Mesenchymal stem cell (in vitro differentiated cells and primary cell): Measurements from ENCODE around the gene ZNF618.
A peak's percentile ranks its signal among the peaks of the same experiment; 100 is the strongest.

Experiments
- DNase-seq: peaks from one replicate; pipeline ENCODE4 v3.0.0-alpha.2; 2013
- H2AFZ ChIP-seq: one replicate; pipeline ENCODE4 v1.6.1; 2013; ENCODE audit warnings: low read depth, mild to moderate bottlenecking, control low read depth, inconsistent platforms, low read length, moderate library complexity
- H2AK5ac ChIP-seq: 2 replicates; pipeline ENCODE4 v1.6.1; 2013; ENCODE audit warnings: low read length, moderate library complexity, mild to moderate bottlenecking, inconsistent platforms; ENCODE audit not compliant: severe bottlenecking
- H2BK120ac ChIP-seq: one replicate; pipeline ENCODE4 v1.6.1; 2013; ENCODE audit warnings: low read depth, mild to moderate bottlenecking, inconsistent platforms, low read length, moderate library complexity
- H2BK12ac ChIP-seq, 2 experiments: one replicate each; pipeline ENCODE4 v1.6.1; 2013; ENCODE audit warnings: inconsistent platforms in 2 of 2, low read length in 2 of 2, mild to moderate bottlenecking in 2 of 2, moderate library complexity in 2 of 2, control low read depth in 1 of 2
- H2BK15ac ChIP-seq: one replicate; pipeline ENCODE4 v1.6.1; 2013; ENCODE audit warnings: mild to moderate bottlenecking, low read depth, inconsistent platforms; ENCODE audit not compliant: poor library complexity, severe bottlenecking
- H2BK5ac ChIP-seq: 2 replicates; pipeline ENCODE4 v1.6.1; 2013; ENCODE audit warnings: low read depth, mild to moderate bottlenecking, low read length, control low read depth, inconsistent platforms; ENCODE audit not compliant: poor library complexity, severe bottlenecking
- H3K14ac ChIP-seq, 2 experiments: one replicate each; pipeline ENCODE4 v1.6.1; 2013; ENCODE audit warnings: inconsistent platforms in 2 of 2, low read length in 2 of 2, control low read depth in 1 of 2, mild to moderate bottlenecking in 1 of 2, moderate library complexity in 1 of 2
- H3K18ac ChIP-seq, 2 experiments: one replicate each; pipeline ENCODE4 v1.6.1; 2013; ENCODE audit warnings: inconsistent platforms in 2 of 2, low read length in 2 of 2, control low read depth in 1 of 2, low read depth in 1 of 2, mild to moderate bottlenecking in 1 of 2
- H3K23ac ChIP-seq, 2 experiments: one replicate each; pipeline ENCODE4 v1.6.1; 2013; ENCODE audit warnings: inconsistent platforms in 2 of 2, low read length in 2 of 2, mild to moderate bottlenecking in 2 of 2, moderate library complexity in 2 of 2, control low read depth in 1 of 2
- H3K27ac ChIP-seq: 2 replicates; pipeline ENCODE4 v1.5.1; 2013; ENCODE audit warnings: mild to moderate bottlenecking, moderate library complexity, low read length, control low read depth, inconsistent platforms; ENCODE audit not compliant: poor library complexity, severe bottlenecking
- H3K27me3 ChIP-seq, 2 experiments: 2 replicates each; pipeline versions ENCODE4 v1.6.1 to v1.7.0; 2013; ENCODE audit warnings: low read length in 2 of 2, mild to moderate bottlenecking in 2 of 2, moderate library complexity in 2 of 2, control low read depth in 1 of 2, inconsistent platforms in 1 of 2; ENCODE audit not compliant: control insufficient read depth in 1 of 2, insufficient read depth in 1 of 2
- H3K36me3 ChIP-seq, 2 experiments: 2 replicates each; pipeline versions ENCODE4 v1.6.1 to v1.7.0; 2013; ENCODE audit warnings: low read length in 2 of 2, control low read depth in 1 of 2, inconsistent platforms in 1 of 2, low read depth in 1 of 2, mild to moderate bottlenecking in 1 of 2; ENCODE audit not compliant: insufficient read depth in 2 of 2, control insufficient read depth in 1 of 2
- H3K4ac ChIP-seq, 2 experiments: one replicate each; pipeline ENCODE4 v1.6.1; 2013; ENCODE audit warnings: inconsistent platforms in 2 of 2, low read length in 2 of 2, mild to moderate bottlenecking in 2 of 2, moderate library complexity in 2 of 2, control low read depth in 1 of 2, low read depth in 1 of 2
- H3K4me1 ChIP-seq: 2 replicates; pipeline ENCODE4 v1.6.1; 2013; ENCODE audit warnings: low read depth, low read length, control low read depth; ENCODE audit not compliant: control insufficient read depth, insufficient read depth
- H3K4me2 ChIP-seq: 2 replicates; pipeline ENCODE4 v1.6.1; 2013; ENCODE audit warnings: low read length, mild to moderate bottlenecking, inconsistent platforms; ENCODE audit not compliant: poor library complexity, severe bottlenecking
- H3K4me3 ChIP-seq, 2 experiments: 2 replicates each; pipeline versions ENCODE4 v1.5.1 to v1.7.0; 2013; ENCODE audit warnings: low read length in 2 of 2, mild to moderate bottlenecking in 2 of 2, control low read depth in 1 of 2, low read depth in 1 of 2; ENCODE audit not compliant: insufficient read depth in 1 of 2
- H3K79me1 ChIP-seq: replicated peaks from 2 replicates; pipeline ENCODE4 v1.6.1; 2013; ENCODE audit warnings: mild to moderate bottlenecking, control low read depth, low read length, inconsistent platforms; ENCODE audit not compliant: poor library complexity, severe bottlenecking
- H3K9ac ChIP-seq: 2 replicates; pipeline ENCODE4 v1.7.0; 2013; ENCODE audit warnings: mild to moderate bottlenecking, low read length, moderate library complexity
- H3K9me3 ChIP-seq: 2 replicates; pipeline ENCODE4 v1.7.0; 2013; ENCODE audit warnings: mild to moderate bottlenecking, low read length; ENCODE audit not compliant: control insufficient read depth
- H4K8ac ChIP-seq: one replicate; pipeline ENCODE4 v1.6.1; 2013; ENCODE audit warnings: inconsistent platforms, mild to moderate bottlenecking, low read length, moderate library complexity
- H4K91ac ChIP-seq: one replicate; pipeline ENCODE4 v1.6.1; 2013; ENCODE audit warnings: mild to moderate bottlenecking, low read length, inconsistent platforms
- WGBS: methylation state at CpG from one replicate; pipeline ENCODE4 v1.1.7; 2013; ENCODE audit warnings: mixed read lengths; 5-methylcytosine and 5-hydroxymethylcytosine counted together

The ZNF618 gene

GRCh38 chr9:113920872-113921271, 44.8 kb downstream of the ZNF618 start:
- Histone ChIP-seq H3K79me1 (peaks cover 42% of the 10 kb centered on the region), H4K8ac (peak overlapping the region; percentile 4), H3K14ac (no peak overlapping the region), H3K4me2 (no peak overlapping the region), H3K27ac (no peak overlapping the region), H3K23ac (no peak overlapping the region), H3K27me3 (no peaks in the 10 kb centered on the region), H3K4me1 (peaks cover 6% of the 10 kb centered on the region), H3K9me3 (peaks cover 8% of the 10 kb centered on the region), H3K9ac (no peak overlapping the region), H2AFZ (no peak overlapping the region), H2BK5ac (no peak overlapping the region), H2BK12ac (peak overlapping the region in 1 of 2 experiments; percentile 31), H4K91ac (no peak overlapping the region), H3K36me3 (peaks cover 9 to 10% of the 10 kb centered on the region in 2 experiments), H2BK120ac (no peak overlapping the region), H2BK15ac (no peak overlapping the region), H2AK5ac (no peak overlapping the region), H3K4ac (no peak overlapping the region), H3K4me3 (no peak overlapping the region), H3K18ac (no peak overlapping the region)
- no peak for DNase-seq
- WGBS: 100% methylated on average over 3 of the region's 3 CpGs

- Histone ChIP-seq H4K8ac (no peak overlapping the region), H3K36me3 (peaks cover 5 to 10% of the 10 kb centered on the region in 2 experiments), H3K9me3 (peaks cover 10% of the 10 kb centered on the region), H3K18ac (no peak overlapping the region), H3K4me3 (no peak overlapping the region), H2BK15ac (no peak overlapping the region), H3K4me1 (peaks cover 6% of the 10 kb centered on the region), H3K27me3 (no peaks in the 10 kb centered on the region), H2BK12ac (no peak overlapping the region), H4K91ac (no peak overlapping the region), H3K4ac (no peak overlapping the region), H3K14ac (no peak overlapping the region), H3K27ac (no peak overlapping the region), H2BK5ac (no peak overlapping the region), H2AK5ac (no peak overlapping the region), H2AFZ (no peak overlapping the region), H3K9ac (no peak overlapping the region), H2BK120ac (no peak overlapping the region), H3K23ac (no peak overlapping the region), H3K4me2 (no peak overlapping the region), H3K79me1 (peaks cover 37% of the 10 kb centered on the region)
- peak; percentile 17 for DNase-seq
- WGBS: 100% methylated on average over 2 of the region's 3 CpGs
These were observed 45.4 kb downstream of the ZNF618 start for GRCh38 chr9:113921396-113921925.

DNA sequence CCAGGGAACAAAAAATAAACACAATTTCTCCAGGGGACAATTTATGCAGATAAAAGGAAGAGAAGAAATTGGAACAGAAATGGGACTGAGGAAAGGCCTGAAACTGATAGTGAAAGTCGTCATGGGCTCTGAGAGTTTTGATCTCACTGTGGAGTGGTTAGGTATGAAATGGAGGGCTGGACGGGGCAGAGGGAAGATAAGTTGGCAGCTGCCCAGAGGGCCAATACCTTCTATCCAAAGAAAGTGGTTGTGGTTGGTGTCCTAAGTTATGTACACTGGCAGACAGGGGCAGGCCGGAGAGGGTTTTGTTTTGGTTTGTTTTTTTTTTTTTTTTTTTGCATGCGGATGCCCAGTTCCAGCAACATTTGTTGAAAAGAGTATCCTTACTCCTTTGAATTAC, 46.1 kb downstream of the ZNF618 start:
- WGBS: 89% methylated on average over 3 of the region's 4 CpGs
- H2BK5ac ChIP-seq: no peak overlapping the region
- no peak overlapping the region for H4K8ac ChIP-seq
- no peak overlapping the region for H2BK12ac ChIP-seq
- no peak overlapping the region for H3K4me3 ChIP-seq
- peak overlapping the region in 1 of 2 experiments; percentile 43 for H3K18ac ChIP-seq
- no peak overlapping the region for H3K14ac ChIP-seq
- H3K4me1 ChIP-seq: peaks cover 6% of the 10 kb centered on the region
- no peak overlapping the region for H2AFZ ChIP-seq
- no peak overlapping the region for H3K9ac ChIP-seq
- no peak overlapping the region for H2BK15ac ChIP-seq
- peak; percentile 16 for DNase-seq
- H2BK120ac ChIP-seq: no peak overlapping the region
- no peak overlapping the region for H4K91ac ChIP-seq
- H2AK5ac ChIP-seq: no peak overlapping the region
- peaks cover 0 to 6% of the 10 kb centered on the region in 2 experiments for H3K36me3 ChIP-seq
- no peaks in the 10 kb centered on the region for H3K27me3 ChIP-seq
- H3K9me3 ChIP-seq: peaks cover 12% of the 10 kb centered on the region
- peaks cover 34% of the 10 kb centered on the region for H3K79me1 ChIP-seq
- no peak overlapping the region for H3K27ac ChIP-seq
- H3K4me2 ChIP-seq: no peak overlapping the region
- no peak overlapping the region for H3K23ac ChIP-seq
- H3K4ac ChIP-seq: no peak overlapping the region

DNA sequence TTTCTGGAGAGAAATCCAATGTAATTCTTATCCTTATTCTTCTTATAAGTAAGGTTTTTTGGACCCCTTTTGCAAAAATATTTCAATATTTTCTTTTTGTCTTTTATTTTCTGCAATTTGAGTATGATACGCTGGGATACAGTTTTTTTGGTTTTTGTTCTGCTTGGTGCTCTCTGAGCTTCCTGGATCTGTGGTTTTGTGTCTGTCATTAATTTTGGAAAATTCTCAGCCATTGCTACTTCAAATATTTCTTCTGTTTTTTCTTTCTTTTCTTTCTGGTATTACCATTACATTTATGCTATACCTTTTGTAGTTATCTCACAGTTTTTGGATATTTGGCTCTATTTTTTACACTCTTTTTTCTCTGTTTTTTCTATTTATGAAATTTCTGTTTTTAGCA, 50.1 kb downstream of the ZNF618 start:
- H3K14ac ChIP-seq: no peak overlapping the region
- no peak overlapping the region for H4K8ac ChIP-seq
- no peak overlapping the region for H3K23ac ChIP-seq
- H3K4me3 ChIP-seq: no peak overlapping the region
- H2BK5ac ChIP-seq: no peak overlapping the region
- H3K4me1 ChIP-seq: peaks cover 5% of the 10 kb centered on the region
- peaks cover 23% of the 10 kb centered on the region for H3K79me1 ChIP-seq
- H3K4me2 ChIP-seq: no peak overlapping the region
- H3K27ac ChIP-seq: no peak overlapping the region
- H3K18ac ChIP-seq: no peak overlapping the region
- H3K9me3 ChIP-seq: peaks cover 32% of the 10 kb centered on the region
- H4K91ac ChIP-seq: no peak overlapping the region
- H3K27me3 ChIP-seq: no peaks in the 10 kb centered on the region
- no peak overlapping the region for H3K9ac ChIP-seq
- DNase-seq: no peak
- 89% methylated on average over 1 of the region's 1 CpG for WGBS
- H2BK120ac ChIP-seq: no peak overlapping the region
- no peak overlapping the region for H3K4ac ChIP-seq
- H2AFZ ChIP-seq: no peak overlapping the region
- no peak overlapping the region for H2AK5ac ChIP-seq
- H2BK12ac ChIP-seq: no peak overlapping the region
- H2BK15ac ChIP-seq: no peak overlapping the region
- no peaks in the 10 kb centered on the region for H3K36me3 ChIP-seq
